CD4-positive, alpha-beta T cell treated with Interleukin-1 beta for 1 hour (primary cell): ENCODE results near the gene EHD3.
"Not testable (repeated sequence)": the region's sequence is repeated elsewhere in the genome, so short reads cannot be mapped to it uniquely, and the experiment has no call there.

ENCODE experiments used
- DNase-seq, 2 donors: peaks; one replicate each; pipeline ENCODE4 v3.0.0-alpha.2; 2020 to 2022

The EHD3 gene

GRCh38 chr2:31256611-31257382 lies 22.8 kb downstream of the EHD3 start:
- DNase-seq = no peak

DNA sequence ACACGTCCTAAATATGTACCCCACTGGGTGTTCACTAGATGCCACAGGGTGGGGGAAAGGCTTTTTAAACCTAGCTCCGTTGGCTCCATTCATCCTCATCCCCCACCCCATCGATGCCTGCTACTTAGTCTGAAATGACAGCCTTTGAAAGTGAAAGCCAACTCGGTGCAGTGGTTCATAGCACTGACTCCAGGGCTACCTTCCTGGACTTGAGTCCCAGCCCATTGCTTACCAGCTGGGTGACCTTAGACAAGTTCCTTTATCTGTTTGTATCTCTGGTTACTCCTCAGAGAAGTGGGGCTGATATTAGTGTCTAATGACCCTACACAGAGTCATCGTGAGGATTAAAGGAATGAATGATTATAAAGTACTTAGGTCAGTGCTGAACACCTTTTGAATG lies 24.4 kb downstream of the EHD3 start:
- DNase-seq = no peak

- no peak for DNase-seq
These were observed 25.1 kb downstream of the EHD3 start for GRCh38 chr2:31259075-31259474.

DNA sequence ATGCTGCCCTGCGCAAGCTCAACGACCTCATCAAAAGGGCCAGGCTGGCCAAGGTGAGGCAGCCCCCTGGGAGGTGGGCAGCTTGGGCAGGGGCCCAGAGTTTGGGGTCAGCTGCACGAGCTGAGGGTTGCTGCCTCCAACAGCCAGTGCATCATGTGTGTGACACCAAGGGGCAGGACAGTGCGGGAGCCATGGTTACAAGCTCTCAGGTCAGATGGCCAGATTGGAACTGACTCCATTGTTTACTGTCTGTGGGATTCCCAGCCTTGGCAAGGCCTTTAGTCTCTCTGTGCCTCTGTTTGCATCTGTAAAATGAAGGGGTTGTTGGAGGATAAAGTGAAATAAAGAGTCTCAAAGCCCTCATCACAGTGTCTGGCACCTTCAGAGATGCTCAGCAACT lies 26.9 kb downstream of the EHD3 start:
- DNase-seq = no peak

GRCh38 chr2:31263636-31264190 lies 29.8 kb downstream of the EHD3 start:
- no peak for DNase-seq

DNA sequence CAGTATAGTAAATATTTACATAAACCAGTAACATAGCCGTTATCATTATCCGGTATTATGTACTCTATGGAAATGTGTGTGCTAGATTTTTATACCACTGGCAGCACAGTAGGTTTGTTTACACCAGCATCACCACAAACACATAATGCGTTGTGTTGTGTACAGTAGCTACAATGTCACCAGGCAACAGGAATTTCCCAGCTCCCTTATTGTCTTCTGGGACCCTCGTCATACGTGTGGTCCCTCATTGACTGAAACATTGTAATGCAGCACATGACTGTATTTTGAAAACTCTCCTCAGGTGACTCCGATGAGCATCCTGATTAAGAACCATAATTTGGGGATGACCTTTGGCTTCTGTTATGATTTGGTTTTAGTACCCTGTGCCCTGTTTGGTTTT lies 31.3 kb downstream of the EHD3 start:
- no peak for DNase-seq

GRCh38 chr2:31266804-31267203 lies 32.9 kb downstream of the EHD3 start:
- no peak for DNase-seq

- no peak for DNase-seq
These were observed 33.6 kb downstream of the EHD3 start for GRCh38 chr2:31267437-31268120.

DNA sequence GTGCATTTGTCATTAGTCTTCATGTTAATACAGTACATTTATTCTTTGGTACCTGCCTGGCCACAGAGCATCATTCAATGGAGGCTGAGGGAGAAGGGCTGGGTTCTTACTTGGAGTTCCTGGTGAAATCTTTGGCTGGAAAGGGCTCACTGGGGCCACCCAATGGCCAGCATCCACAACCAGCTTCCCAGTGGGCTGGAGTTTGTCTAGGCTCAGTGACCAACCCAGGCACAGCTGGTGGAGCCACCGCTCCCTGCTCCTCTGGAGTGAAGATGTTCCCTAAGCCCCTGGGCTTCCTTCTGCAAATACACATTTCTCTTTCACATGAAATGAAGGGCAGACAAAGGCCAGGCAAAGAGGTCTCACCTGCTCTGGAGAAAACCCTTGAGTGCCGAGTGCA lies 34.4 kb downstream of the EHD3 start:
- DNase-seq = no peak

- DNase-seq = no peak
These were observed 35.1 kb downstream of the EHD3 start for GRCh38 chr2:31269087-31269486.

- no peak for DNase-seq
These were observed 36.2 kb downstream of the EHD3 start for GRCh38 chr2:31270131-31270530.

DNA sequence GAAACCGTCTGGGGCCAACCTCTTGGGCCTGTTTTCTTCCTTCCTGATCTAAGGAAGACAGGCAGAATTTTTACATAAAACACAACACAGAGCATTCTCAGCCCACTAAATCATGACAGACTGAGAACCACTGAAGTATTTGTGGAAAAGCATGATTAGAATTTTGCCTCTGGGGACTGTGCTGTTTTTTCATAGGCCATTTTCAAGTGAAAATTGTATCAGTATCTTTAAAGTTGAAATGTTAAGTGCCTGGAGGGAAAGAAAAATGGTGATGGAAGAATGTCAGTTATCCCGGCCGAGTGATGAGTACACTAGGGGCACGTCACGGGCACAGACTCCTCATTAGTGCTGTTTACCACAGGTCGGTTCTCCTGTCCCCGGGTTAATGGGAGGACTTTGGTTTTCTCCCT lies 36.9 kb downstream of the EHD3 start:
- DNase-seq = no peak

- no peak for DNase-seq
These were observed 37.9 kb downstream of the EHD3 start for GRCh38 chr2:31271851-31272267.

DNA sequence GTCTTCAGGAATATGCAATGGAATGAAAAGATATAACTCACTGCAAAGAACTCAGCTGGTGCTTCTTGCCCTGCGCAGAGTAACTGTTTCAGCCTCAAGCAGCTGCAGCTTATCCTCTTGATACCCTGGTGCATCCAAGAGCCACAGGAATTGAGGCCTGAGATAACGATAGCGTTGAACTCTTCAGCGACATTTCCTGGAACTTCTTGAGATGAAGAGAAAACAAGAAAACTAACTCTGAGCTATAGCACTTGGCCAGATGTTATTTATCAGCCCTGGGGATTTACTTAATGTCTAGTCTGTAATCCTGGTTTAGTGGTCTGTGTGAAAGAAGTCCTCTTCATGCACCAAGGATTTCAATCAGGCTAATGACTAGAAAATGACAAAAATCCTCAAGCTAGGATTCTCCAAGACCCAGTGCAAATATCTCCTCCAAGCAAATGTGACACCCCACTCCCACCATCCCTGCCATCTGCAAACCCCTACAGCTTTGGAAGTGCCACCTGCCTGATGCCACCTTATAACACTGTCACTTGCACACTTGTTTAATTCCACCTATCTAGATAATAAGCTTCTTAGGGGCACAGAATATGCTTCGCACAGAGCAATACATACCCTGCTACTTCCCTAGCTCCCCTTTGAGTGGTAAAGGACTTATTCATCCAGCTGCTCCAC lies 40.6 kb downstream of the EHD3 start:
- no peak for DNase-seq

DNA sequence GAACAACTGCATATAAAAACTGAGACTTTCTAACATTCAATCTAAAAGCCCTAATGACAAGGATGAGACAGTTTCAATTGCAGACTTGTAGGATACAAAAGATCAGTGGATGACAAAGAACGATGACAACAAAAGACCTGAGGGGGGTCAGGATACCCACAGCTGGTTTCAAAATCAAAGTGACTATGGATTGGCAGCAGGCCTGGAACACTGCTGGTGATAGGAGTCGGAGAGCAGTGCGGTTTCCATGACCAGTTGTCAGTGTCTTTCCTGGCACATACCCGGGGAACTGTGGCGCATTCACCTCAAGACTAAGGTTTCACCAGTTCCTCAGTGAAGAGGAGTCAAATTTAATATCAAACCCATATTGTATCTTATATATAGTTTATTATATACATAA lies 42.0 kb downstream of the EHD3 start:
- DNase-seq = no peak

- DNase-seq = no peak
These were observed 43.7 kb downstream of the EHD3 start for GRCh38 chr2:31277621-31278020.

- no peak for DNase-seq
These were observed 48.7 kb downstream of the EHD3 start for GRCh38 chr2:31282634-31283033.

GRCh38 chr2:31283193-31283919 lies 49.4 kb downstream of the EHD3 start:
- DNase-seq = not testable (repeated sequence)

- DNase-seq = no peak
These were observed 50.2 kb downstream of the EHD3 start for GRCh38 chr2:31284107-31284506.

GRCh38 chr2:31286230-31286629 lies 52.3 kb downstream of the EHD3 start:
- DNase-seq = no peak

DNA sequence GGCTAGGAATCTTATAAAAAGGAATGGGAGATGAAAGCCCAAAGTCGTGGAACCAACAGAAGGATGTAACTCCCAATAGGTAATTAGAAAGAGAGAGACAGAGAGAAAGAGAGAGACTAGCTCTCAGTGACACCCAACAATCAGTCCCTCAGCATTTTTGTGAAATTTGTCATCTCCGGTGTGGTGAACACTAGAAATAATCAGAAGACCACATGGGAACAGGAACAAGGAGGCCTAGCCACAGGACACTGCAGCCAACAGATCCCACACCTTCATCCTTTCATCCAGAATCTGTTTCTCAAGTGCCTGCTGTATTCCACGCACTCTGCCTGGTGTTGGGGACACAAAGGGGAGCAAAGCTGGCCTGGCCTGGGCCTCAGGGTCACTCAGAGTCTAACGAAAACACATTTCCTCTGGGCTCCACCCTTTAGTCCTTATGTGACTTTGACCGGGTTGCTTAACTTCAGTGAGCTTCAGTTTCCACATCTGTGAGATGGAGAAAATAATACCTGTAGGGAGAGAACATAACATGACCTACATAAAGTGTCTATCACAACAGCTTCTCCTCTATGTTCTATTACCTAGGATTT lies 53.1 kb downstream of the EHD3 start:
- no peak for DNase-seq

DNA sequence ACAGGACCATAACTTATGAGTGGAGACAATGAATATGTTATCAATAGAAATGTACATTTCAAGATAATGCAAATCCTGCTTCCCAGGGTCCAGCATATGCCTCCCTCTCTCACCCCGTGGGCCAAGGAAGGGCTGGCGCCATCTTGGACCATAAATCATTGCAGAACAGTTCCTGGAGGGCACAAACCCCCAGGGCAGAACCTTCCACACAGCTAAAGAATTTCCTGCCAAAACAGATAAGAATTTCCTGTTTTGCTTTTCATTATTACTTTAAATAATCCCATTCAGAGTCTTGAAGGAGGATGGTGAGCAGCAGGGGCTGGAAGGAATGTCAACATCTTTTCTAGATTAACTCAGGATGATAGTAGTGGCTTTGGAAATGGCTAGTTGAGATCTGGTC lies 53.7 kb downstream of the EHD3 start:
- DNase-seq = no peak

DNA sequence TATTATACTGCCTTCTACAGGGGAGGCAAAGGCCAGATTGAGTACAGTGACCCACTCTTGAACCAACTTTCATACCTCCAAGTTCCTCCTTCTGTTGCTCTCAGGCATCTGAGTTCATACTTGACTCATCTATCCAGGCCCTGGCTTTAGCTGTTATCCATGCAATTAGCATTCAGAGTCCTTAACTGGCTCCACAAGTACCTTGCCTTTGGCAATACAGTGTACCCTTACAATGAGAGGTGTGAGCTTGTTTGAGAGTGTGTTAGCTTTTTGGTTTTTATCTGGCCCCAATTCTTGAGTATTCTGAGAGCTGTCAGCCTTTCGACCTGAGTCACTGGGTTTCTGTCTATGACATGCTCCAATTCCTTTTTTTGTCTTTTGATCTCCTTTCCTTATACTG lies 60.2 kb downstream of the EHD3 start:
- DNase-seq = no peak
